Activated CD8-positive, alpha-beta memory T cell treated with anti-CD3 and anti-CD28 coated beads for 1 hour (primary cell): ENCODE results near the gene PSAT1.

Experiments used
- DNase-seq, 2 donors: peaks; one replicate each; pipeline ENCODE4 v3.0.0-alpha.2; 2020; ENCODE audit warnings: low read depth in 1 of 2; ENCODE audit errors: extremely low read depth in 1 of 2

Gene PSAT1

GRCh38 chr9:78292026-78292425 is 4.9 kb upstream of the PSAT1 start:
- no peak for DNase-seq

- DNase-seq: no peak
Observed at GRCh38 chr9:78292716-78293497, 4.0 kb upstream of the PSAT1 start.

GRCh38 chr9:78294290-78295176 is 2.4 kb upstream of the PSAT1 start:
- DNase-seq: no peak

- DNase-seq: no peak
Observed at GRCh38 chr9:78295177-78295575, 1.7 kb upstream of the PSAT1 start.

GRCh38 chr9:78295731-78296130 is 1.2 kb upstream of the PSAT1 start:
- no peak for DNase-seq

GRCh38 chr9:78296201-78296892 is 578 bp upstream of the PSAT1 start:
- DNase-seq: no peak

GRCh38 chr9:78297672-78297961 is 692 bp downstream of the PSAT1 start:
- DNase-seq: no peak

GRCh38 chr9:78298046-78298765 is 1.3 kb downstream of the PSAT1 start:
- DNase-seq: no peak

GRCh38 chr9:78300209-78300608 is 3.3 kb downstream of the PSAT1 start:
- DNase-seq: no peak

- no peak for DNase-seq
Observed at GRCh38 chr9:78301466-78301865, 4.5 kb downstream of the PSAT1 start.

- DNase-seq: no peak
Observed at GRCh38 chr9:78303377-78304062, 6.6 kb downstream of the PSAT1 start.

GRCh38 chr9:78304357-78304756 is 7.4 kb downstream of the PSAT1 start:
- no peak for DNase-seq

- no peak for DNase-seq
Observed at GRCh38 chr9:78306222-78307076, 9.5 kb downstream of the PSAT1 start.

- DNase-seq: no peak
Observed at GRCh38 chr9:78307360-78307759, 10.4 kb downstream of the PSAT1 start.

- no peak for DNase-seq
Observed at GRCh38 chr9:78309066-78309465, 12.1 kb downstream of the PSAT1 start.

GRCh38 chr9:78311075-78311474 is 14.2 kb downstream of the PSAT1 start:
- DNase-seq: no peak

GRCh38 chr9:78311886-78312524 is 15.1 kb downstream of the PSAT1 start:
- DNase-seq: no peak

GRCh38 chr9:78314550-78314949 is 17.6 kb downstream of the PSAT1 start:
- DNase-seq: no peak
